Small intestine (tissue), 7 donors: ENCODE results near the gene HCRTR1. TPM values are rescaled to one million over a fixed set of nuclear protein-coding genes. Genes with fewer than 3 reads are reported as not detected.

Source experiments
- DNase-seq, 2 donors: peaks; one replicate each; pipeline versions ENCODE4 v3.0.0 to v3.0.0-alpha.2; 2013
- FAIRE-seq: peaks from 2 replicates; lab custom pipeline; 2012; peaks lifted over from hg19 to GRCh38; lab: Jason Lieb, UNC
- H3K27ac ChIP-seq, 3 donors: one replicate each; pipeline ENCODE4 v1.5.1; 2013; ENCODE audit warnings: low read length in 2 of 3, mild to moderate bottlenecking in 2 of 3, control low read depth in 1 of 3, inconsistent platforms in 1 of 3, low read depth in 1 of 3, moderate library complexity in 1 of 3
- H3K27me3 ChIP-seq, 3 donors: one replicate each; pipeline ENCODE4 v1.6.1; 2013; ENCODE audit warnings: low read length in 3 of 3, inconsistent platforms in 1 of 3; ENCODE audit not compliant: control insufficient read depth in 3 of 3, insufficient read depth in 3 of 3
- H3K36me3 ChIP-seq, 3 donors: one replicate each; pipeline ENCODE4 v1.6.1; 2013; ENCODE audit warnings: low read length in 3 of 3, inconsistent platforms in 1 of 3, low read depth in 1 of 3, mild to moderate bottlenecking in 1 of 3, moderate library complexity in 1 of 3; ENCODE audit not compliant: control insufficient read depth in 3 of 3, insufficient read depth in 2 of 3
- H3K4me1 ChIP-seq, 3 donors: one replicate each; pipeline ENCODE4 v1.6.1; 2013; ENCODE audit warnings: low read length in 2 of 3, inconsistent platforms in 1 of 3, low read depth in 1 of 3, mild to moderate bottlenecking in 1 of 3, moderate library complexity in 1 of 3; ENCODE audit not compliant: control insufficient read depth in 3 of 3, insufficient read depth in 2 of 3
- H3K4me3 ChIP-seq, 3 donors: one replicate each; pipeline ENCODE4 v1.5.1; 2013; ENCODE audit warnings: low read length in 3 of 3, control low read depth in 1 of 3, inconsistent platforms in 1 of 3, low read depth in 1 of 3, mild to moderate bottlenecking in 1 of 3, moderate library complexity in 1 of 3
- H3K9me3 ChIP-seq, 2 donors: one replicate each; pipeline ENCODE4 v1.6.1; 2013; ENCODE audit warnings: low read depth in 1 of 2, low read length in 1 of 2; ENCODE audit not compliant: control insufficient read depth in 2 of 2, insufficient read depth in 1 of 2
- WGBS, 3 donors: extraction: QIAGEN DNeasy Blood & Tissue Kit; methylation state at CpG; one replicate each; pipeline ENCODE4 v1.1.7; 2013; 5-methylcytosine and 5-hydroxymethylcytosine counted together
- polyA plus RNA-seq, 4 donors: library from polyadenylated mRNA; stranded (reverse) in 3 of 4; unstranded in 1 of 4; fragments of 200-250 nt in 3 of 4; fragments of 120-200 nt in 1 of 4; gene quantifications; one replicate each; pipeline versions ENCODE4 v1.2.1 to v1.2.3, GENCODE V29; 2013
- donor health status: healthy with polysubstance abuse.
- donor health status: control.
- donor health status: control.
- donor health status: Bipolar disorder and iron deficiency.
- donor health status: healthy.

The HCRTR1 gene
- polyA plus RNA-seq, 4 donors, result 0.06 to 0.10 TPM; not detected in 2

GRCh38 chr1:31605908-31606427, 11.5 kb upstream of the HCRTR1 start:
- Histone ChIP-seq H3K36me3 (no peaks in the 10 kb centered on the region), H3K4me3 (no peak overlapping the region), H3K27me3 (no peaks in the 10 kb centered on the region), H3K9me3 (no peaks in the 10 kb centered on the region), H3K4me1 (no peaks in the 10 kb centered on the region), H3K27ac (no peak overlapping the region)
- WGBS, 3 donors, result 81 to 91% (median 83%) methylated on average over 4 of the region's 4 CpGs
- DNase-seq (no peak), FAIRE-seq (no peak)

GRCh38 chr1:31607360-31607759, 10.1 kb upstream of the HCRTR1 start:
- Histone ChIP-seq H3K9me3 (no peaks in the 10 kb centered on the region), H3K4me1 (no peaks in the 10 kb centered on the region), H3K4me3 (no peak overlapping the region), H3K36me3 (no peaks in the 10 kb centered on the region), H3K27ac (no peak overlapping the region), H3K27me3 (no peaks in the 10 kb centered on the region)
- no peak for FAIRE-seq
- WGBS, 3 donors, result 89 to 90% (median 90%) methylated on average over 5 of the region's 5 CpGs
- no peak for DNase-seq

- FAIRE-seq, result no peak
- no peak overlapping the region for H3K4me3 ChIP-seq
- H3K4me1 ChIP-seq, result no peaks in the 10 kb centered on the region
- DNase-seq, result no peak
- no peaks in the 10 kb centered on the region for H3K27me3 ChIP-seq
- no peak overlapping the region for H3K27ac ChIP-seq
- no peaks in the 10 kb centered on the region for H3K36me3 ChIP-seq
- WGBS, 3 donors, result 31 to 53% (median 32%) methylated on average over 1 of the region's 1 CpG
- H3K9me3 ChIP-seq, result no peaks in the 10 kb centered on the region
These were observed 7.9 kb upstream of the HCRTR1 start for GRCh38 chr1:31609514-31610118.

GRCh38 chr1:31614414-31615005, 3.0 kb upstream of the HCRTR1 start:
- 79 to 90% (median 89%) methylated on average over 8 of the region's 8 CpGs for WGBS, 3 donors
- DNase-seq (no peak), FAIRE-seq (no peak)
- Histone ChIP-seq H3K27me3 (peaks cover 0 to 13% (median 3%) of the 10 kb centered on the region in 3 donors), H3K4me3 (no peak overlapping the region), H3K27ac (no peak overlapping the region), H3K4me1 (peaks cover 2 to 8% (median 4%) of the 10 kb centered on the region in 3 donors), H3K9me3 (no peaks in the 10 kb centered on the region), H3K36me3 (no peaks in the 10 kb centered on the region)

DNA sequence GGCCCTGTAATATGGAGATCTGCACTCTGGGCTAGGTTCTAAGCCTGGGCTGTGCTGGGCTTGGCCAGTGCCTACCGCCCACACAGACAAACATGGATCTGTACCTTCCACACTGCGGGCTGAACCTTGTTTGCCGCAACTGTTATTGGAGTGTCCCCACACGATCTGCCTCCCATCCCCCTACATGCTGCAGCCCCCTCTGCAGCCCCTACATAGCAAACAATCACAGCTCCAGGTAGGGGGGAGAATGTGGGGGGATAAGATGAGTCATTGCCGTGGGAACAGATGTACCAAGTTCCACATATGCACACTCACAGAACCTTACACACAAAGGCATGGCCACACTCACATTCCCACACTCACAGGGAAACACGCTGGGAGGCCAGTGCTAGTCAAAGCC, 2.1 kb upstream of the HCRTR1 start:
- peaks cover 0 to 13% (median 3%) of the 10 kb centered on the region in 3 donors for H3K27me3 ChIP-seq
- H3K9me3 ChIP-seq, result no peaks in the 10 kb centered on the region
- DNase-seq, result no peak
- no peak overlapping the region for H3K4me3 ChIP-seq
- peaks cover 2 to 8% (median 4%) of the 10 kb centered on the region in 3 donors for H3K4me1 ChIP-seq
- FAIRE-seq, result no peak
- WGBS, 3 donors, result 88 to 91% (median 90%) methylated on average over 6 of the region's 6 CpGs
- H3K36me3 ChIP-seq, result no peaks in the 10 kb centered on the region
- H3K27ac ChIP-seq, result no peak overlapping the region

- H3K27me3 ChIP-seq, result peaks cover 0 to 13% (median 3%) of the 10 kb centered on the region in 3 donors
- 68 to 81% (median 73%) methylated on average over 2 of the region's 2 CpGs for WGBS, 3 donors
- no peak for DNase-seq
- H3K4me1 ChIP-seq, result peaks cover 2 to 8% (median 4%) of the 10 kb centered on the region in 3 donors
- no peaks in the 10 kb centered on the region for H3K9me3 ChIP-seq
- no peak overlapping the region for H3K4me3 ChIP-seq
- H3K36me3 ChIP-seq, result no peaks in the 10 kb centered on the region
- FAIRE-seq, result no peak
- H3K27ac ChIP-seq, result no peak overlapping the region
These were observed 1.6 kb upstream of the HCRTR1 start for GRCh38 chr1:31615939-31616338.

- 10 to 12% (median 12%) methylated on average over 48 to 56 of the region's 56 CpGs for WGBS, 3 donors
- FAIRE-seq, result no peak
These were observed 642 bp downstream of the HCRTR1 start for GRCh38 chr1:31617916-31618746.

More at GRCh38 chr1:31617916-31618746, 642 bp downstream of the HCRTR1 start:
- Histone ChIP-seq H3K4me1 (peaks cover 2 to 8% (median 4%) of the 10 kb centered on the region in 3 donors), H3K27ac (no peak overlapping the region), H3K4me3 (peak overlapping the region in 2 of 3 donors; percentile 37 to 50), H3K9me3 (no peaks in the 10 kb centered on the region), H3K36me3 (no peaks in the 10 kb centered on the region), H3K27me3 (peaks cover 0 to 13% (median 3%) of the 10 kb centered on the region in 3 donors)
- DNase-seq, result peak; percentile 18 to 81
